GM21737 (cell line): ENCODE measurements around the gene RABGGTA.
"Not testable (repeated sequence)": the region's sequence is repeated elsewhere in the genome, so short reads cannot be mapped to it uniquely, and the experiment has no call there.

Experiments used
- ATAC-seq: cut with Tn5 transposase; IDR thresholded peaks from one replicate; pipeline ENCODE4 v1.9.1; 2021; ENCODE audit warnings: mild to moderate bottlenecking, moderate library complexity; ENCODE audit not compliant: unreplicated experiment

The RABGGTA gene

GRCh38 chr14:24219521-24219920 lies 51.9 kb downstream of the RABGGTA start:
- no peak for ATAC-seq

GRCh38 chr14:24219080-24219479 lies 52.3 kb downstream of the RABGGTA start:
- ATAC-seq, result no peak

GRCh38 chr14:24216876-24217275 lies 54.5 kb downstream of the RABGGTA start:
- not testable (repeated sequence) for ATAC-seq

GRCh38 chr14:24216345-24216699 lies 55.1 kb downstream of the RABGGTA start:
- ATAC-seq, result no peak
